ENCODE results near the gene ITGB8. TPM values are rescaled to one million over a fixed set of nuclear protein-coding genes. Genes with fewer than 3 reads are reported as not detected.

ITGB8 gene
- total and polyA plus RNA-seq, 2 experiments from 2014 or later = 0.71 to 3.0 TPM

- TF ChIP-seq ZNF462 (CRISPR knock-in tag; IDR thresholded peaks at IDR 0.05) = no peak
- TF ChIP-seq REST (IDR thresholded peaks at IDR 0.05; ENCODE audit: unreplicated experiment) = no peak
- TF ChIP-seq STAT1 (IDR thresholded peaks at IDR 0.05; ENCODE audit: unreplicated experiment) = no peak
- no peak for TF ChIP-seq EZH2 (IDR thresholded peaks at IDR 0.05; ENCODE audit: low read depth, unreplicated experiment)
Observed at GRCh38 chr7:20430664-20431063, 100.0 kb downstream of the ITGB8 start (continued).

- Mint-ChIP-seq H3K4me3 (no peak overlapping the region), H3K4me1 (no peaks in the 10 kb centered on the region), H3K27ac (no peak overlapping the region), H3K9me3 (no peaks in the 10 kb centered on the region), H3K36me3 (ENCODE audit: low read depth) (no peaks in the 10 kb centered on the region), H3K27me3 (ENCODE audit: insufficient read depth, low read depth, poor library complexity) (no peaks in the 10 kb centered on the region)
- no peak overlapping the region for H2AFZ ChIP-seq
- ATAC-seq (no peak), DNase-seq (ENCODE audit: low spot score) (no peak)
- H3K79me2 ChIP-seq (replicated peaks; ENCODE audit: insufficient read depth) = no peaks in the 10 kb centered on the region
- H3K4me1 ChIP-seq (ENCODE audit: insufficient read depth) = no peaks in the 10 kb centered on the region
- H4K20me1 ChIP-seq (replicated peaks; ENCODE audit: insufficient read depth) = no peaks in the 10 kb centered on the region
- no peaks in the 10 kb centered on the region for H3K36me3 ChIP-seq (ENCODE audit: insufficient read depth)
- H3K27me3 ChIP-seq (ENCODE audit: insufficient read depth) = no peaks in the 10 kb centered on the region
- no peak overlapping the region for H3K4me2 ChIP-seq
- no peaks in the 10 kb centered on the region for H3K9me2 ChIP-seq (ENCODE audit: insufficient read depth)
- no peak overlapping the region for H3K4me3 ChIP-seq
- H3F3A ChIP-seq (replicated peaks; ENCODE audit: low read depth) = no peaks in the 10 kb centered on the region
- H3K27ac ChIP-seq (ENCODE audit: low read depth) = no peak overlapping the region
- TF ChIP-seq EZH2phosphoT487 (IDR thresholded peaks at IDR 0.05; ENCODE audit: unreplicated experiment) (no peak), POLR2AphosphoS5 (IDR thresholded peaks at IDR 0.05; ENCODE audit: low read depth) (no peak), ZNF331 (CRISPR knock-in tag; IDR thresholded peaks at IDR 0.05; ENCODE audit: low read depth) (no peak), ZNF114 (CRISPR knock-in tag; IDR thresholded peaks at IDR 0.05) (no peak), EZH2 (IDR thresholded peaks at IDR 0.05; ENCODE audit: low read depth, unreplicated experiment) (no peak), CREB1 (CRISPR knock-in tag; IDR thresholded peaks at IDR 0.05; ENCODE audit: low read depth) (no peak), ETS1 (IDR thresholded peaks at IDR 0.05) (no peak), REST (IDR thresholded peaks at IDR 0.05; ENCODE audit: unreplicated experiment) (no peak)
Observed at GRCh38 chr7:20431146-20431545, 100.4 kb downstream of the ITGB8 start.

Data from GM23338 (cell line).